ENCODE results near the gene ARL11. TPM values are rescaled to one million over a fixed set of nuclear protein-coding genes. Genes with fewer than 3 reads are reported as not detected.
A peak's percentile ranks its signal among the peaks of the same experiment; 100 is the strongest.
"Not testable (repeated sequence)": the region's sequence is repeated elsewhere in the genome, so short reads cannot be mapped to it uniquely, and the experiment has no call there.

ARL11 gene
- total RNA-seq, 1 donor from 2014 or later = 0.20 TPM

GRCh38 chr13:49586717-49587116 is 41.6 kb upstream of the ARL11 start:
- TF ChIP-seq, protein P1, sequence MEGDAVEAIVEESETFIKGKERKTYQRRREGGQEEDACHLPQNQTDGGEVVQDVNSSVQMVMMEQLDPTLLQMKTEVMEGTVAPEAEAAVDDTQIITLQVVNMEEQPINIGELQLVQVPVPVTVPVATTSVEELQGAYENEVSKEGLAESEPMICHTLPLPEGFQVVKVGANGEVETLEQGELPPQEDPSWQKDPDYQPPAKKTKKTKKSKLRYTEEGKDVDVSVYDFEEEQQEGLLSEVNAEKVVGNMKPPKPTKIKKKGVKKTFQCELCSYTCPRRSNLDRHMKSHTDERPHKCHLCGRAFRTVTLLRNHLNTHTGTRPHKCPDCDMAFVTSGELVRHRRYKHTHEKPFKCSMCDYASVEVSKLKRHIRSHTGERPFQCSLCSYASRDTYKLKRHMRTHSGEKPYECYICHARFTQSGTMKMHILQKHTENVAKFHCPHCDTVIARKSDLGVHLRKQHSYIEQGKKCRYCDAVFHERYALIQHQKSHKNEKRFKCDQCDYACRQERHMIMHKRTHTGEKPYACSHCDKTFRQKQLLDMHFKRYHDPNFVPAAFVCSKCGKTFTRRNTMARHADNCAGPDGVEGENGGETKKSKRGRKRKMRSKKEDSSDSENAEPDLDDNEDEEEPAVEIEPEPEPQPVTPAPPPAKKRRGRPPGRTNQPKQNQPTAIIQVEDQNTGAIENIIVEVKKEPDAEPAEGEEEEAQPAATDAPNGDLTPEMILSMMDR (IDR thresholded peaks at IDR 0.05; ENCODE audit: unreplicated experiment) = no peak
- Mint-ChIP-seq H3K4me1 (peaks cover 17% of the 10 kb centered on the region), H3K4me3 (peak overlapping the region; percentile 81), H3K27ac (no peak overlapping the region), H3K27me3 (ENCODE audit: low read depth) (no peaks in the 10 kb centered on the region), H3K36me3 (no peaks in the 10 kb centered on the region), H3K9me3 (no peaks in the 10 kb centered on the region)
- DNase-seq (ENCODE audit: low spot score in 2 of 2, unreplicated experiment in 2 of 2) = no peak

DNA sequence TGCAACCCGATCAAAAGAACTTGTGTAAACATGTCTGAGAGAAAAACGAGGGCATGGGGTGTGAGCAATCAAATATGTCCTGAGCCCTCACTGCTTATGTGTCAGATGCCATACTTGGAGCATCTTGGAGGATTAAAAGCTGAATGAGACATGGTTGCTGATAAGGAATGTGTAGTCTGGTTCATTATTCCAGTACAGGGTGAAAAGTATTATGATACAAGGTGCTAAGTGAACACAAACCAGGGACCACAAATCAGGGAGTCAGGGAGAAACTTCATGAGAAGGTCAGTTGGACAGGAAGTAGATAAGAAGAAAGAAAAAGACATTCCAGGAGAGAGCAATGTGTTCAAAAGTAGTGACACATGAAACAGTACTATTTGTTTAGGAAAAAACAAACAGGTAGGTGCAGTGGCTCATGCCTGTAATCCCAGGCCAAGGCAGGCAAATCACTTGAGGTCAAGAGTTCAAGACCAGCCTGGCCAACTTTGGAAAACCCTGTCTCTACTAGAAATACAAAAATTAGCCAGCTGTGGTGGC is 40.9 kb upstream of the ARL11 start:
- Mint-ChIP-seq H3K27me3 (ENCODE audit: low read depth) (no peaks in the 10 kb centered on the region), H3K27ac (no peak overlapping the region)
- DNase-seq (ENCODE audit: low spot score in 2 of 2, unreplicated experiment in 2 of 2) = no peak

DNA sequence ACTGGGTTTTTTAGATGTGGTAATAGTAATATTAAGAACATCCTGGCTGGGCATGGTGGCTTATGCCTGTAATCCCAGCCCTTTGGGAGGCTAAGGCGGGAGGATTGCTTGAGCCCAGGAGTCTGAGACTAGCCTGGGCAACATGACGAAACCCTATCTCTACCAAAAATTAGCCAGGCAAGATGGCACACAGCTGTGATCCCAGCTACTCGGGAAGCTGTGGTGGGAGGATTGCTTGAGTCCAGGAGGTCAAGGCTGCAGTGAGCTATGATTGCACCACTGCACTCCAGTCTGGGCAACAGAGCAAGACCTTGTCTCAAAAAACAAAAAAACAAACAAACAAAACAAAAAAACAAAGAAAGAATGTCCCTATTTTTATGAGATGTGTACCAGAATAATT is 37.6 kb upstream of the ARL11 start:
- not testable (repeated sequence) for H3K4me3 Mint-ChIP-seq; H3K36me3 Mint-ChIP-seq; DNase-seq (ENCODE audit: low spot score in 2 of 2, unreplicated experiment in 2 of 2); H3K27ac Mint-ChIP-seq; H3K9me3 Mint-ChIP-seq; H3K27me3 Mint-ChIP-seq (ENCODE audit: low read depth); H3K4me1 Mint-ChIP-seq

More for the DNA sequence above, 40.9 kb upstream of the ARL11 start:
- peaks cover 17% of the 10 kb centered on the region for H3K4me1 Mint-ChIP-seq
- TF ChIP-seq, protein P1 (IDR thresholded peaks at IDR 0.05; ENCODE audit: unreplicated experiment) = no peak
- no peak overlapping the region for H3K4me3 Mint-ChIP-seq
- H3K9me3 Mint-ChIP-seq = no peaks in the 10 kb centered on the region
- no peaks in the 10 kb centered on the region for H3K36me3 Mint-ChIP-seq

DNA sequence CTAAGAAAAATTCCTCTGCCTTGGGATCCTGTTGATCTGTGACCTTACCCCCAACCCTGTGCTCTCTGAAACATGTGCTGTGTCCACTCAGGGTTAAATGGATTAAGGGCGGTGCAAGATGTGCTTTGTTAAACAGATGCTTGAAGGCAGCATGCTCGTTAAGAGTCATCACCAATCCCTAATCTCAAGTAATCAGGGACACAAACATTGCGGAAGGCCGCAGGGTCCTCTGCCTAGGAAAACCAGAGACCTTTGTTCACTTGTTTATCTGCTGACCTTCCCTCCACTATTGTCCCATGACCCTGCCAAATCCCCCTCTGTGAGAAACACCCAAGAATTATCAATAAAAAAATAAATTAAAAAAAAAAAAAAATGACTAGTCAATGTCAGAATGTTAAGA is 34.4 kb upstream of the ARL11 start:
- not testable (repeated sequence) for H3K9me3 Mint-ChIP-seq; H3K36me3 Mint-ChIP-seq; H3K4me3 Mint-ChIP-seq; DNase-seq (ENCODE audit: low spot score in 2 of 2, unreplicated experiment in 2 of 2); H3K4me1 Mint-ChIP-seq; H3K27me3 Mint-ChIP-seq (ENCODE audit: low read depth); H3K27ac Mint-ChIP-seq

DNA sequence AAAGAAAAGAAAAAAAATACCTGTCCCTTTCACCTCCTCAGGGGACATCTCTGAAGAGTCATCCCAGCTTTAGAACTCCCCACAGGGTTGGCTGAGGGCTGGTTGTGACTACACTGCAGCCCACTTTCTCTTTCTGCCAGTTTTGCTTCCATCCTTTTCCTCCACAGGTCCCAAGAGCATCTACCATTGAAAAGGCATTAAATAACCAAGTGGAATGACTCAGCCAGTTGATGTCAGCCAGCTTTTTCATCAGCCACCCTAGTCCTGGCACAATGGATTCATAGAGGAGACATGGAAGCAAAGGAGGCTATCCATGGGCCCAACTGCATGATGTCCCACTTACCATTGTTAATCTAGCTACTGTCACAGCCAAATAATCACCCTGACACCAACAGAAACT is 33.7 kb upstream of the ARL11 start:
- TF ChIP-seq, protein P1 (IDR thresholded peaks at IDR 0.05; ENCODE audit: unreplicated experiment) = no peak
- H3K4me3 Mint-ChIP-seq = no peak overlapping the region
- peaks cover 1% of the 10 kb centered on the region for H3K27me3 Mint-ChIP-seq (ENCODE audit: low read depth)
- H3K27ac Mint-ChIP-seq = no peak overlapping the region
- no peak for DNase-seq (ENCODE audit: low spot score in 2 of 2, unreplicated experiment in 2 of 2)
- no peaks in the 10 kb centered on the region for H3K9me3 Mint-ChIP-seq
- H3K4me1 Mint-ChIP-seq = no peaks in the 10 kb centered on the region
- peaks cover 2% of the 10 kb centered on the region for H3K36me3 Mint-ChIP-seq

DNA sequence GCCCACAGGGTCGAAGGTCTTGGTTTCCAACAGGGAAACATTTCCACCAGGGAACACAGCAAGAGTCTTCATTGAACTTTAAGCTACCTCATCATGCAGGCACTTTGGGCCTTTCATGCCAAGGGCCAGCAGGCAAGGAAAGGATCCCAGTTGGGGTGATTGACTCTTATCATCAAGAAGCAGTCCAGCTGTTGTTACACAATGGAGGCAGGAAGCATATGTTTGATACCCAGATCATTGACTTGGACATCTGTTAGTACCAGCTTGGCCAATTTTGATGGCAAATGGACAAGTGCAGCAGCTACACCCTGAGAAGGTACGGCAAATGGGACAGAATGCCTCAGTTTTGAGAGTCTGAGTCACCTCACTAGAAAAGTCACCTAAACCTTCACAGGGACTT is 32.1 kb upstream of the ARL11 start:
- H3K9me3 Mint-ChIP-seq = no peaks in the 10 kb centered on the region
- TF ChIP-seq, protein P1 (IDR thresholded peaks at IDR 0.05; ENCODE audit: unreplicated experiment) = no peak
- DNase-seq (ENCODE audit: low spot score in 2 of 2, unreplicated experiment in 2 of 2) = no peak
- peaks cover 2% of the 10 kb centered on the region for H3K36me3 Mint-ChIP-seq
- H3K4me1 Mint-ChIP-seq = no peaks in the 10 kb centered on the region
- no peak overlapping the region for H3K27ac Mint-ChIP-seq
- H3K4me3 Mint-ChIP-seq = no peak overlapping the region
- peaks cover 1% of the 10 kb centered on the region for H3K27me3 Mint-ChIP-seq (ENCODE audit: low read depth)

Measured in mesothelial cell of epicardium (in vitro differentiated cells).